Measurements from ENCODE around the gene COL5A3. TPM values are rescaled to one million over a fixed set of nuclear protein-coding genes. Genes with fewer than 3 reads are reported as not detected.

The COL5A3 gene
- total and polyA plus RNA-seq, 2 experiments from 2014 or later, result 1.0 to 1.2 TPM

DNA sequence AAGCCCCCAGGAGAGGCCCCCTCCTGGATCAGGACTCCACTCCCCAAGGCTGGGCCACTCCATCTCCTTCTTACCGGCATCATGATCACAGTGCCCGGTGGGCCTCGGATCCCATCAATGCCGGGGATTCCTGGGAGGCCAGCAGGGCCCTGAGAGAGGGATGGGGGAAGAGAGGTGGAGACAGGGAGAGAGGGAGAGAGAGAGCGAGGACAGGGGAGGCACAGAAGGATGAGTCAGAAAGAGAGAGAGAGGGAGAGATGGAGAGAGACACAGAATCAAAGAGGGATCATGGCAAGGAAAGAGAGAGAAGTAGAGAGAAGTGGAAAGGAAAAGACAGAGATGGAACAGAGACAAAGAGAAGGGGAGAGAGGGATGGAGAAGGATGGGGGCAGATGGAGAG, 13.8 kb downstream of the COL5A3 start (continued):
- no peak for TF ChIP-seq ZNF114 (CRISPR knock-in tag; IDR thresholded peaks at IDR 0.05)
- no peak for TF ChIP-seq NANOG (IDR thresholded peaks at IDR 0.05; ENCODE audit: borderline replicate concordance)
- TF ChIP-seq EZH2phosphoT487 (IDR thresholded peaks at IDR 0.05; ENCODE audit: unreplicated experiment), result no peak
- no peak for TF ChIP-seq ZNF331 (CRISPR knock-in tag; IDR thresholded peaks at IDR 0.05; ENCODE audit: low read depth)
- TF ChIP-seq, protein P1, sequence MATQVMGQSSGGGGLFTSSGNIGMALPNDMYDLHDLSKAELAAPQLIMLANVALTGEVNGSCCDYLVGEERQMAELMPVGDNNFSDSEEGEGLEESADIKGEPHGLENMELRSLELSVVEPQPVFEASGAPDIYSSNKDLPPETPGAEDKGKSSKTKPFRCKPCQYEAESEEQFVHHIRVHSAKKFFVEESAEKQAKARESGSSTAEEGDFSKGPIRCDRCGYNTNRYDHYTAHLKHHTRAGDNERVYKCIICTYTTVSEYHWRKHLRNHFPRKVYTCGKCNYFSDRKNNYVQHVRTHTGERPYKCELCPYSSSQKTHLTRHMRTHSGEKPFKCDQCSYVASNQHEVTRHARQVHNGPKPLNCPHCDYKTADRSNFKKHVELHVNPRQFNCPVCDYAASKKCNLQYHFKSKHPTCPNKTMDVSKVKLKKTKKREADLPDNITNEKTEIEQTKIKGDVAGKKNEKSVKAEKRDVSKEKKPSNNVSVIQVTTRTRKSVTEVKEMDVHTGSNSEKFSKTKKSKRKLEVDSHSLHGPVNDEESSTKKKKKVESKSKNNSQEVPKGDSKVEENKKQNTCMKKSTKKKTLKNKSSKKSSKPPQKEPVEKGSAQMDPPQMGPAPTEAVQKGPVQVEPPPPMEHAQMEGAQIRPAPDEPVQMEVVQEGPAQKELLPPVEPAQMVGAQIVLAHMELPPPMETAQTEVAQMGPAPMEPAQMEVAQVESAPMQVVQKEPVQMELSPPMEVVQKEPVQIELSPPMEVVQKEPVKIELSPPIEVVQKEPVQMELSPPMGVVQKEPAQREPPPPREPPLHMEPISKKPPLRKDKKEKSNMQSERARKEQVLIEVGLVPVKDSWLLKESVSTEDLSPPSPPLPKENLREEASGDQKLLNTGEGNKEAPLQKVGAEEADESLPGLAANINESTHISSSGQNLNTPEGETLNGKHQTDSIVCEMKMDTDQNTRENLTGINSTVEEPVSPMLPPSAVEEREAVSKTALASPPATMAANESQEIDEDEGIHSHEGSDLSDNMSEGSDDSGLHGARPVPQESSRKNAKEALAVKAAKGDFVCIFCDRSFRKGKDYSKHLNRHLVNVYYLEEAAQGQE (IDR thresholded peaks at IDR 0.05; ENCODE audit: unreplicated experiment), result no peak
- TF ChIP-seq EZH2 (IDR thresholded peaks at IDR 0.05; ENCODE audit: low read depth, unreplicated experiment), result no peak
- TF ChIP-seq CREB1 (CRISPR knock-in tag; IDR thresholded peaks at IDR 0.05; ENCODE audit: low read depth), result no peak
- TF ChIP-seq, protein P2, sequence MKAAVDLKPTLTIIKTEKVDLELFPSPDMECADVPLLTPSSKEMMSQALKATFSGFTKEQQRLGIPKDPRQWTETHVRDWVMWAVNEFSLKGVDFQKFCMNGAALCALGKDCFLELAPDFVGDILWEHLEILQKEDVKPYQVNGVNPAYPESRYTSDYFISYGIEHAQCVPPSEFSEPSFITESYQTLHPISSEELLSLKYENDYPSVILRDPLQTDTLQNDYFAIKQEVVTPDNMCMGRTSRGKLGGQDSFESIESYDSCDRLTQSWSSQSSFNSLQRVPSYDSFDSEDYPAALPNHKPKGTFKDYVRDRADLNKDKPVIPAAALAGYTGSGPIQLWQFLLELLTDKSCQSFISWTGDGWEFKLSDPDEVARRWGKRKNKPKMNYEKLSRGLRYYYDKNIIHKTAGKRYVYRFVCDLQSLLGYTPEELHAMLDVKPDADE (IDR thresholded peaks at IDR 0.05), result no peak
- no peak for TF ChIP-seq STAT1 (IDR thresholded peaks at IDR 0.05; ENCODE audit: unreplicated experiment)
- TF ChIP-seq, protein P3, sequence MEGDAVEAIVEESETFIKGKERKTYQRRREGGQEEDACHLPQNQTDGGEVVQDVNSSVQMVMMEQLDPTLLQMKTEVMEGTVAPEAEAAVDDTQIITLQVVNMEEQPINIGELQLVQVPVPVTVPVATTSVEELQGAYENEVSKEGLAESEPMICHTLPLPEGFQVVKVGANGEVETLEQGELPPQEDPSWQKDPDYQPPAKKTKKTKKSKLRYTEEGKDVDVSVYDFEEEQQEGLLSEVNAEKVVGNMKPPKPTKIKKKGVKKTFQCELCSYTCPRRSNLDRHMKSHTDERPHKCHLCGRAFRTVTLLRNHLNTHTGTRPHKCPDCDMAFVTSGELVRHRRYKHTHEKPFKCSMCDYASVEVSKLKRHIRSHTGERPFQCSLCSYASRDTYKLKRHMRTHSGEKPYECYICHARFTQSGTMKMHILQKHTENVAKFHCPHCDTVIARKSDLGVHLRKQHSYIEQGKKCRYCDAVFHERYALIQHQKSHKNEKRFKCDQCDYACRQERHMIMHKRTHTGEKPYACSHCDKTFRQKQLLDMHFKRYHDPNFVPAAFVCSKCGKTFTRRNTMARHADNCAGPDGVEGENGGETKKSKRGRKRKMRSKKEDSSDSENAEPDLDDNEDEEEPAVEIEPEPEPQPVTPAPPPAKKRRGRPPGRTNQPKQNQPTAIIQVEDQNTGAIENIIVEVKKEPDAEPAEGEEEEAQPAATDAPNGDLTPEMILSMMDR (conservative IDR thresholded peaks at IDR 0.05; ENCODE audit: low read depth in 2 of 2), result no peak
- TF ChIP-seq POLR2AphosphoS5 (IDR thresholded peaks at IDR 0.05; ENCODE audit: low read depth), result no peak

DNA sequence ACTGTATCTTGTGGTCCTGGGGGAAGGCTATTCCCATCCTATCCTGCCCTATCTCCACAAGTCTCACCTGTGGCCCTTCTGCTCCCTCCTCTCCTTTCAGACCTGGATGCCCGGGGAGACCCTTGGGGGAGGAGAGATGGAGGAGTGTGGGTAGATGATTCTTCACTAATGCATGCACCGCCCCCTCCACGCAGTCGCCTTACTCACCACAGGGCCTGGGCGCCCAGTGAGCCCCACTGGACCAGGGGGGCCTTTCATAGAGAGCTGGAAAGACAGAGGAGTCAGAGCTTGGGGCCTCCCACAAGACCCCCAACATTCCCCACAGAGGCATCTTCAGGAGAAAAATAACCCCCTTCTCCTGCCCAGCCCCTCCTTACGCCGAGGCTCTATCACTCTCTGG, 14.3 kb downstream of the COL5A3 start:
- H2AFZ ChIP-seq, result no peak overlapping the region
- no peaks in the 10 kb centered on the region for H3K79me2 ChIP-seq (replicated peaks; ENCODE audit: insufficient read depth)
- H3K27ac Mint-ChIP-seq, result no peak overlapping the region
- H3K36me3 Mint-ChIP-seq (ENCODE audit: low read depth), result no peaks in the 10 kb centered on the region
- H3K4me1 Mint-ChIP-seq, result peaks cover 2% of the 10 kb centered on the region; the same call in 1 of the 3 replicates
- H3K4me3 ChIP-seq, result no peak overlapping the region
- no peak overlapping the region for H3K27ac ChIP-seq (ENCODE audit: low read depth)
- no peaks in the 10 kb centered on the region for H3F3A ChIP-seq (replicated peaks; ENCODE audit: low read depth)
- H3K4me3 Mint-ChIP-seq, result no peak overlapping the region
- H3K36me3 ChIP-seq (ENCODE audit: insufficient read depth), result no peaks in the 10 kb centered on the region
- H3K27me3 Mint-ChIP-seq (ENCODE audit: insufficient read depth, low read depth, poor library complexity), result peaks cover 16% of the 10 kb centered on the region
- H3K9me2 ChIP-seq (ENCODE audit: insufficient read depth), result no peaks in the 10 kb centered on the region
- no peak for ATAC-seq
- H4K20me1 ChIP-seq (replicated peaks; ENCODE audit: insufficient read depth), result no peaks in the 10 kb centered on the region
- H3K27me3 ChIP-seq (ENCODE audit: insufficient read depth), result no peaks in the 10 kb centered on the region
- DNase-seq (ENCODE audit: low spot score), result no peak
- H3K9me3 Mint-ChIP-seq, result no peaks in the 10 kb centered on the region; the same call in 1 of the 3 replicates
- H3K4me1 ChIP-seq (ENCODE audit: insufficient read depth), result no peaks in the 10 kb centered on the region
- no peak overlapping the region for H3K4me2 ChIP-seq
- TF ChIP-seq EZH2phosphoT487 (IDR thresholded peaks at IDR 0.05; ENCODE audit: unreplicated experiment) (no peak), STAT1 (IDR thresholded peaks at IDR 0.05; ENCODE audit: unreplicated experiment) (no peak), CREB1 (CRISPR knock-in tag; IDR thresholded peaks at IDR 0.05; ENCODE audit: low read depth) (no peak), ZNF114 (CRISPR knock-in tag; IDR thresholded peaks at IDR 0.05) (no peak), ZNF331 (CRISPR knock-in tag; IDR thresholded peaks at IDR 0.05; ENCODE audit: low read depth) (no peak), NANOG (IDR thresholded peaks at IDR 0.05; ENCODE audit: borderline replicate concordance) (no peak), JUNB (IDR thresholded peaks at IDR 0.05; ENCODE audit: unreplicated experiment) (no peak), EZH2 (IDR thresholded peaks at IDR 0.05; ENCODE audit: low read depth, unreplicated experiment) (no peak), POLR2AphosphoS5 (IDR thresholded peaks at IDR 0.05; ENCODE audit: low read depth) (no peak)
- TF ChIP-seq, protein P2 (IDR thresholded peaks at IDR 0.05), result no peak
- TF ChIP-seq, protein P3 (conservative IDR thresholded peaks at IDR 0.05; ENCODE audit: low read depth in 2 of 2), result no peak
- TF ChIP-seq, protein P1 (IDR thresholded peaks at IDR 0.05; ENCODE audit: unreplicated experiment), result no peak
